ENCODE results near the gene GNG7.
A peak's percentile ranks its signal among the peaks of the same experiment; 100 is the strongest.

Gene GNG7

DNA sequence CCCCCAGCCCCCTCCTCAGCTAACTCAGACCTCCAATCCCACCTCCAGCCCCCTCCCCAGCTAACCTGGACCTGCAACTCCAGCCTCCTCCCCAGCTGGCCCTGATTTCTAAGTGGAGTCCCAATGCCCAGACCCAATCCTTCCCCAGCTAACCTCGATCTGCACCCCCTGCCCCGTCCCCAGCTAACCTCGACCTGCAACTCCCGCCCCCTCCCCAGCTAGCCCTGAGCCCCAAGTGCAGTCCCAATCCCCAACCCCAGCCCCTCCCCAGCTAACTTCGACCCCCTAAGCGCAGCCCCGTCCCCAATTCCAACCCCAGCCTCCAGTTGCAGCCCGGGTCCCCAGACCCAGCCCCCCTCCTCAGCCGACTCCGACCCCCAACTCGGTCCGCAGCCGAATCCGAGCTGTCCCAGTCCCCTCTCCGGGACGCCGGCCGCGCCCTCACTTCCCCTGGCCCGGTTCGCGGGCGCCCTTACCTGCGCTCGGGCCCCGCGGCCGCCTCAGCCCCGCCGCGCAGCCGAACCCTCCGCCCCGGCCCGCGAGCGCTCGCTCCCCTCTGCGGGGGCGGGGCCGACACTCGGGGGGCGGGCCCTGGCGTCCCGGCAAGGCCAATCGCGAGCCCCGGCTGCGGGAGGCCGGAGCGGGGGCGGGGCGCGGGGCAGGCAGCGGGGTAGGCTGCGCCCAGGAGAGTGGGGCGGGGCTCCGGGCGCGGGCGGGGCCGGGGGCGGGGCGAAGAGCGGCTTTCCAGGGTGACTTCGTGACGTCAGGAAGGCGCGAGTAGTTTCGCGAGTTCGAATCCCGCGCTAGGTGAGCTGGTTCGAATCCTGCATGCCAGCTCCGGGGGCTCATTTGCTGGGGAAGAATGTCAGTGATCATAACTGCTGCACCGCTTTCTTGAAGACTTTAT is at the start of gene GNG7:
TSS of gene GNG7 (minus strand) at position 525 of the 907 bp plus-strand sequence. CDS start 182,006 bp downstream, outside the sequence.
- DNase-seq (ENCODE audit: low read depth in 2 of 2), result peak; percentile 61 to 62

DNA sequence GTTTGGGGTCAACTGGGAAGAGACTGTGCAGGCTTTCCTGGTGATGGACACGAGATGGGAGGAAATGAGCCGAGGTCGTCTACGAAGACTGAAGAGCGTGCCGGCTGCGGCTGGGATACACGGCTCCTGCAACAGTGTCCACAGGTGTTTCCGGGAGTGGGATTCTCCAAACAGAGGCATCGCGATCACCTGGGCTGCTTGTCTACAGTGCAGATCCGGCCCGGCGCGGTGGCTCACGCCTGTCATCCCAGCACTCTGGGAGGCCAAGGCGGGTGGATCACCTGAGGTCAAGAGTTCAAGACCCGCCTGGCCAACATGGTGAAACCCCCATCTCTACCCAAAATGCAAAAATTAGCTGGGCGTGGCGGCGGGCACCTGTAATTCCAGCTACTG is 48.9 kb upstream of the GNG7 start:
- DNase-seq (ENCODE audit: low read depth in 2 of 2), result no peak

- DNase-seq (ENCODE audit: low read depth in 2 of 2), result no peak
Observed at GRCh38 chr19:2750808-2751437, 48.4 kb upstream of the GNG7 start.

- DNase-seq (ENCODE audit: low read depth in 2 of 2), result no peak
Observed at GRCh38 chr19:2747349-2747748, 44.9 kb upstream of the GNG7 start.

- DNase-seq (ENCODE audit: low read depth in 2 of 2), result no peak
Observed at GRCh38 chr19:2744113-2744512, 41.6 kb upstream of the GNG7 start.

DNA sequence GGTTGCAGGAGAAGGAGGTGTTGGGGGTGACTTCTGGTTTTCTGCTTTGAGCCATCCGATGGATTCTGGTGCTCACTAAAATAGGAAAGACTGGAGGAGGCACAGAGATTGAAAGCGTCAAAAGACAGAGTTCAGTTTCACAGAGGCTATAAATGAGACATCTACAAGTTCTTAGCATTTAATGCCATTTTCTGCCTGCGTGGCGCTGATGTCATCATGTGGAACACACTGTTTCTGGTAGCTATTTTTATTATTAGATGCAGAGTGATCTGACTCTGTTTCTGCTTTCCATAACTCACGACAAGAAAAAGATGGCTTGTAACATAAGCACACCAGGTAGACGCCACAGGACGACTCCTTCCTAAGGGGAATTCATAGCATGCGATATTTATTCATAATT is 40.6 kb upstream of the GNG7 start:
- DNase-seq (ENCODE audit: low read depth in 2 of 2), result no peak

DNA sequence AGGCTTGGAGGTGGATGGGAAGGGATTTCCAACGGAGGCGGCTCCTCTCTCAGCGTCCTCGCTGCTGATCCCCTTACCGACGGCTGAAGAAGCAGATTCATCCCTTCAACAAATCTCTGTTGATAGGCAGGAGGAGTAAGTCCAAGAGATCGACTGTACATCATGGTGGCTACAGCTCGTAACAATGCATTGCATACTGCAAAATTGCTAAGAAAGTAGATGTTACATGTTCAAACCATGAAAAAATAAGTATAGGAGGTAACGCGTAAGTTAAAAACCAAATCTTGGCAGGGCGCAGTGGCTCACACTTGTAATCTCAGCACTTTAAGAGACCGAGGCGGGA is 37.8 kb upstream of the GNG7 start:
- DNase-seq (ENCODE audit: low read depth in 2 of 2), result no peak

GRCh38 chr19:2739602-2740313 is 37.3 kb upstream of the GNG7 start, which contains the start of gene SLC39A3:
SLC39A3 (minus strand) TSS chr19:2740017; CDS start chr19:2737257, 2,760 bp downstream.
- DNase-seq (ENCODE audit: low read depth in 2 of 2), result peak; percentile 99

- no peak for DNase-seq (ENCODE audit: low read depth in 2 of 2)
Observed at GRCh38 chr19:2736550-2737190, 34.2 kb upstream of the GNG7 start.

GRCh38 chr19:2735374-2735773 is 32.9 kb upstream of the GNG7 start:
- DNase-seq (ENCODE audit: low read depth in 2 of 2), result no peak

- no peak for DNase-seq (ENCODE audit: low read depth in 2 of 2)
Observed at GRCh38 chr19:2734589-2735288, 32.2 kb upstream of the GNG7 start.

- DNase-seq (ENCODE audit: low read depth in 2 of 2), result no peak
Observed at GRCh38 chr19:2733930-2734588, 31.6 kb upstream of the GNG7 start.

DNA sequence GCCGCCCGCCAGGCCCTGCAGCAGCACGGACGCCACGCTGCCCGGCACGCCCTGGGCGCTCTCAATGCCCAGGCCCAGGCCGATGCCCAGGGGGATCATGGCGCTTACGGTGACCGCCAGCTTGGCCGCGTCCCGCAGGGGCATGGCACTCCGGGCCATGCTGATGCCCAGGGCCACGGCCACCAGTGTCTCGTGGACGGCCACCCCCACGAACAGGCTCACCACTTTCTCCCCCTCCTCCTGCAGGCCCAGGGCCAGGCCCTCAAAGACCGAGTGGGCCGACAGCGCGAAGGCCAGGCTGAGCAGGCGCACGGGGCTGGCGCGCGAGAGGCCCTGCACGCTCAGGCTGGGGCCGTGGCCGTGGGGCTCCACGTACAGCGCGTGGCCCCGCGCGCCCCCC is 30.4 kb upstream of the GNG7 start:
- DNase-seq (ENCODE audit: low read depth in 2 of 2), result no peak

DNA sequence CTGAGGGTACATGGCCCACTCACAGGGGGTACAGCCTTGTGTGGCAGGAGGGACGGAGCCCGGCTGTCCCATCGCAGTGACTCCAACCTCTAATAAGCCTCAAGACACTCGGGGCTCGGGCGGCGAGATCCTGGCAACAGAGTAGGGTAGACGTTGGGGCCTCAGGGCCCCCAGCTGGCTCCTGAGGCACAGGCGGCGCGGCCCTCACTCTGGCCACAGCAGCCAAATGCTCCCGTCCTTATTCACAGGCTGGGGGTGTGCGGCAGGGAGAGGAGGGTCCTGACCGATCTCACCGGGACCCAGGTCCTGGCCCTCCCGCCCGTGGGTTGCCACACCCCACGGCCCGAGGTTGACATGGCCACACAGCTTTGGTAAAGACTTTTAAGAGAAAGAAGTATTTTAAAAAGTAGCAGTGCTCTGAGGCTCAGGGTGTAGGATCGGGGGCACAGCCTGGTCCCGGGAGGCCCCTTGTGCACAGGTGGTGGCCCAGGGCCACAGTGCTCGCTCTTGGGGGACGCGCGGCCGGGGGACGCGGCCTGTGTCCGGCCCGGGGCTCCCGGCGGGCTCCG is 29.7 kb upstream of the GNG7 start:
- no peak for DNase-seq (ENCODE audit: low read depth in 2 of 2)

DNA sequence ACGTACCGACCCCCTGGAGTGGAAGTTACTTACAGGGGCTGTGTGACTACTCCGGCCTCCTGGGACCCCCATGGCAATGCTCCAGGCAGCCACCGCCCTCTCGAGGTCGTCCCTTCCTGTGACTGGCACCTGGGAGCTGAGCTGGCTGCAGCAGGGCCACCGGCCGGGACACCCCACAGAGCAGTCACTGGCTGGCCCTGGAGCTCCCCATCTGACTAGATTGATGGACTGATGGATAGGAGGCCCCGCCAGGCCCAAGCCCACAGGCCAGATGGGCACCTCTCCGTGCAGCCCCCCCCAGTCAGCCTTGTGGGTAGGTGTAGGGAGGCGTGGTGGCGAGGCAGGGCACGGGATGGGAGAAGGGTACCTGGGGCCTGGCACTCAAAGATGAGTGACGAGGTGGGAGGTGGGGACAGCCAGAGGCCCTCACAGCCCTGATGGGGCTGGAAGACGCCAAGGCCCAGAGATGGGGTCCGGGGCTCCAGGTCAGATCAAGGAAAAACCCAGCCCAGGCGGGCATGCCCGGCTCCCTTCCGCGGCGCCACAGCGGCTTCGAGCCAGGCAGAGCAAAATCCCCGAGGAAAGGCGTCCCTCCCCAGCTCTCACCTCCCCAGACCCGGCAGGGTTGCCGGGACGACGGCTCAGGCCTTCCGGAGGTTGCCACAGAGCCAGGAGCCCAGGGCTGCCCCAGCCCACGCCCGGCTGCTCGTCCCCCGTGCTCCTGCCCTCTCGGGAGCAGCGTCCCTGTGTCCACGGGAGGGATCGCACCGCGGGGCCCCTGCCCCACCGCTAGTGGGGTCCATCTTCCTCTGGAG is 28.9 kb upstream of the GNG7 start:
- no peak for DNase-seq (ENCODE audit: low read depth in 2 of 2)

GRCh38 chr19:2729943-2730818 is 27.7 kb upstream of the GNG7 start:
- no peak for DNase-seq (ENCODE audit: low read depth in 2 of 2)

DNA sequence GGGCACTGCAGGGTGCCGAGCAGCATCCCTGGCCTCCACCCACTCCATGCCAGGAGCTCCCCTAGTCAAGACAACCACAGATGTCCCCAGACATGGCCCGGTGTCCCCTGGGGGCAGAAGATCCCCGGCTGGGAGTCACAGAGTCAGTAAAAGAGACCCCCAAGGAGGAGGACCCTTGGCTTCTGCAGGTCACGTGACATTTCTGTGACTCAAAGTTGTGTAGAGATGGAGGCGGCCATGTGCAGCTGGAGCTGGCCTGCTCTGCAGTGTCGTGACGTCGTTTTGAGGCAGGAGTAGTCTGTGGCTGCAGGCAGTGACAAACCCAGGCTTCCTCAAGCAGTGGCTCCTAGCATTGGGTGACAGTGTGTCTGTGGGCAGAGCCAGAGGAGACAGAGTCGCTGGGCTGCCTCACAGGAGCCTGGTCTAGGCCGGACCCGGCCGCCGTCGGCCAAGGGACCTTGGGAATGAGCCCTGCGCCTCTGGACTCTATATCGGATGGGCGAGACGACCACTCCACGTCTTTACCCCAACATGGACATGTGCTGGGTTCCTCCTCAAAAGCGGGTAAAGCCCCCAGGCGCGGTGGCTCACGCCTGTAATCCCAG is 26.4 kb upstream of the GNG7 start:
- no peak for DNase-seq (ENCODE audit: low read depth in 2 of 2)

DNA sequence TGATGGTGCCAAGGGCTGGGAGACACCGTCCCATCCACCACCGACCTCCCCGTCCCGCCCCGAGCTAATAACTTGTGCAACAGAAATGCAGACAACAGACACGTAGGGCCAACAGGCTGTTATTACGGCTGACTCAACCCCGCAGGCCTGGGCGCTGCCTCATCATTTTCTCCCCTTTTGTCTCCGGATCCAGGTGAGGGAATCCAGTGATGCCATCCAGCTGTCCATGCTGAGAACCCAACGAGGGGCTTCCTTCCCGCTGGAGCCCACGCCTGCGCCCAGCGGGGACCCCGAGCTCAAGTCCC is 25.1 kb upstream of the GNG7 start:
- no peak for DNase-seq (ENCODE audit: low read depth in 2 of 2)

Data from fibroblast of skin of left biceps (primary cell).